ENCODE results near the gene RCN2.

RCN2 gene

DNA sequence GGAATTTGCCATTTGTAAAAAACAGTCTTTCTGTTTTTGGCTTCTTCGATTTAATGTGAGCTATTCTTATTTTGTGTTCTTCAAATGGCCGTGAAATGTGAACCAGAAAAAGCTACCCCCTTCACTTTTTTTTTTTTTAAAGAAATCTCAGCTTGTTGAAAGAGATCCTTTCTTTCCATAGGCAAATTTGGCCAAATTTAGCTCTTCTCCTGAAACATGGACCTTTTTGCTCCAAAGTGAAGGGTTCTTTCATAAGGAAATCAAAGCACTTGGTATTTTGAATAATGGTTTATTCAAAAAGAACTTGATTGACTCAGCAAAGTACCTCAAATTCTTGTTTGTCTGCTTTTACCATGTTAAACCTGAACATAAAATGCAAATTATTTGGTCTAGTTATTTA is 10.1 kb downstream of the RCN2 start:
- no peak for ATAC-seq (ENCODE audit: insufficient read depth, low read depth)
- no peaks in the 10 kb centered on the region for H3K79me2 ChIP-seq (ENCODE audit: insufficient read depth, low read length)
- 0 out of 2 replicates have a peak, but pooled peaks cover 2% of the 10 kb centered on the region for H4K20me1 ChIP-seq (ENCODE audit: insufficient read depth, low read length)
- H3K4me2 ChIP-seq (ENCODE audit: insufficient read depth, low read length), result no peak overlapping the region
- no peak overlapping the region for H3K4me3 ChIP-seq (ENCODE audit: low read depth in 1 of 2, low read length in 2 of 2)
- no peaks in the 10 kb centered on the region for H3K4me1 ChIP-seq (ENCODE audit: insufficient read depth, low read length)
- no peaks in the 10 kb centered on the region for H3K27me3 ChIP-seq (ENCODE audit: insufficient read depth, low read length, poor library complexity)
- no peak overlapping the region for H2AFZ ChIP-seq (ENCODE audit: low read depth, low read length)
- peaks cover 33% of the 10 kb centered on the region for H3K36me3 ChIP-seq (ENCODE audit: insufficient read depth, low read length)
- DNase-seq, result no peak
- no peak overlapping the region for H3K9ac ChIP-seq (ENCODE audit: low read depth, low read length)
- H3K27ac ChIP-seq (ENCODE audit: low read length), result no peak overlapping the region
- no peaks in the 10 kb centered on the region for H3K9me3 ChIP-seq (ENCODE audit: insufficient read depth, low read length, severe bottlenecking)
- TF ChIP-seq, protein P1, sequence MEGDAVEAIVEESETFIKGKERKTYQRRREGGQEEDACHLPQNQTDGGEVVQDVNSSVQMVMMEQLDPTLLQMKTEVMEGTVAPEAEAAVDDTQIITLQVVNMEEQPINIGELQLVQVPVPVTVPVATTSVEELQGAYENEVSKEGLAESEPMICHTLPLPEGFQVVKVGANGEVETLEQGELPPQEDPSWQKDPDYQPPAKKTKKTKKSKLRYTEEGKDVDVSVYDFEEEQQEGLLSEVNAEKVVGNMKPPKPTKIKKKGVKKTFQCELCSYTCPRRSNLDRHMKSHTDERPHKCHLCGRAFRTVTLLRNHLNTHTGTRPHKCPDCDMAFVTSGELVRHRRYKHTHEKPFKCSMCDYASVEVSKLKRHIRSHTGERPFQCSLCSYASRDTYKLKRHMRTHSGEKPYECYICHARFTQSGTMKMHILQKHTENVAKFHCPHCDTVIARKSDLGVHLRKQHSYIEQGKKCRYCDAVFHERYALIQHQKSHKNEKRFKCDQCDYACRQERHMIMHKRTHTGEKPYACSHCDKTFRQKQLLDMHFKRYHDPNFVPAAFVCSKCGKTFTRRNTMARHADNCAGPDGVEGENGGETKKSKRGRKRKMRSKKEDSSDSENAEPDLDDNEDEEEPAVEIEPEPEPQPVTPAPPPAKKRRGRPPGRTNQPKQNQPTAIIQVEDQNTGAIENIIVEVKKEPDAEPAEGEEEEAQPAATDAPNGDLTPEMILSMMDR (IDR thresholded peaks at IDR 0.05; ENCODE audit: borderline replicate concordance, extremely low read depth, low read length, poor library complexity, severe bottlenecking), result no peak
- no peak for TF ChIP-seq EZH2 (IDR thresholded peaks at IDR 0.05; ENCODE audit: borderline replicate concordance, low read depth, low read length, severe bottlenecking)

DNA sequence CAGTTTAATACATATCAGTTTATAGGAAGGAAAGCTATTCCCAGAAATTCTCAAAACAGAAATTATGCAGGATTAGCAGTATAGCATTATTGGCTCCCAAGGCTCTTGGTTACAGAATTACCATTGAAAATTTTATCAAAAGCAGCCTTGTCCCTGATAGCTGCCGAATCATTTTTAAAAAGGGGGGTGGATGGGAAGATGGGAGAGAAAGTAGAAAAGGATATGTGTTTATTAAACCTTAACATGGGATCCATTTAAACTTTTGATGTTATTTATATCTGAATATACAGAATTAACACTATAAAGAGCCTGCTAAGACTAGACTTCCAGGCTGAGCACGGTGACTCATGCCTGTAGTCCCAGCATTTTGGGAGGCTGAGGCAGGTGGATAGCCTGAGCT is 10.8 kb downstream of the RCN2 start:
- DNase-seq, result no peak
- H3K79me2 ChIP-seq (ENCODE audit: insufficient read depth, low read length), result no peaks in the 10 kb centered on the region
- H3K36me3 ChIP-seq (ENCODE audit: insufficient read depth, low read length), result peaks cover 35% of the 10 kb centered on the region
- no peaks in the 10 kb centered on the region for H3K4me1 ChIP-seq (ENCODE audit: insufficient read depth, low read length)
- H3K4me3 ChIP-seq (ENCODE audit: low read depth in 1 of 2, low read length in 2 of 2), result no peak overlapping the region
- 0 out of 2 replicates have a peak, but pooled peaks cover 2% of the 10 kb centered on the region for H4K20me1 ChIP-seq (ENCODE audit: insufficient read depth, low read length)
- no peak for ATAC-seq (ENCODE audit: insufficient read depth, low read depth)
- H3K9me3 ChIP-seq (ENCODE audit: insufficient read depth, low read length, severe bottlenecking), result no peaks in the 10 kb centered on the region
- TF ChIP-seq, protein P1 (IDR thresholded peaks at IDR 0.05; ENCODE audit: borderline replicate concordance, extremely low read depth, low read length, poor library complexity, severe bottlenecking), result no peak
- TF ChIP-seq EZH2 (IDR thresholded peaks at IDR 0.05; ENCODE audit: borderline replicate concordance, low read depth, low read length, severe bottlenecking), result no peak
- H3K9ac ChIP-seq (ENCODE audit: low read depth, low read length), result no peak overlapping the region
- no peak overlapping the region for H3K27ac ChIP-seq (ENCODE audit: low read length)
- H3K4me2 ChIP-seq (ENCODE audit: insufficient read depth, low read length), result no peak overlapping the region
- H3K27me3 ChIP-seq (ENCODE audit: insufficient read depth, low read length, poor library complexity), result no peaks in the 10 kb centered on the region
- H2AFZ ChIP-seq (ENCODE audit: low read depth, low read length), result no peak overlapping the region

DNA sequence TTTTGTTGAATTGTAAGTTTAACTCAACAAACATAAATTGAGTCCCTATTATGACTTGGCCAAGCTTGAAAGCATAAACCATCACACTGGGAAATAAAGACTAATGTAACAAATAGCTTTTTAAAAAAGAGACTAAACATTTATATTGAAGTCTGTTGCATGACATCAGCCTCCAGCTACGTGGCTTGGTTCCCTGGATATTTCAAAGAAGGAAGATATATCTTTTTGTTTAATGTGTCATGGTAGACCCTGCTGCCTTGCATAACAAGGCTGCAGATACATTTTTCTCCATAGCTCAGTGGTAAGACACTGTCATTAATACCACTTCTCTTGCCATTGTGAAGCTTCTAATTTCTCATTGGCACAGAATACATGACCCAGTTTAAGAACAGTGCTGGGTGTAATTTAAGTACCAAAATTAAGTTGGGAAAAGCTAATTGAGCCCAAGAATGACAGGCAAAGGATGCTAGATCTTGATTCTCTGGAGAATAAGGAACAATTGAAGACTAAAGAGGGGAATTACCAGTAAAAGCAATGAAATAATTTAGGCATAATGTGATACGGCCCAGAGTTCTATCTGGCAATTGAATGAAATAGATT is 14.0 kb downstream of the RCN2 start:
- DNase-seq (no peak), ATAC-seq (ENCODE audit: insufficient read depth, low read depth) (no peak)
- Histone ChIP-seq H3K36me3 (ENCODE audit: insufficient read depth, low read length) (peaks cover 42% of the 10 kb centered on the region), H3K9me3 (ENCODE audit: insufficient read depth, low read length, severe bottlenecking) (no peaks in the 10 kb centered on the region), H3K27me3 (ENCODE audit: insufficient read depth, low read length, poor library complexity) (no peaks in the 10 kb centered on the region), H3K27ac (ENCODE audit: low read length) (no peak overlapping the region), H3K4me2 (ENCODE audit: insufficient read depth, low read length) (no peak overlapping the region), H3K4me1 (ENCODE audit: insufficient read depth, low read length) (no peaks in the 10 kb centered on the region), H3K79me2 (ENCODE audit: insufficient read depth, low read length) (no peaks in the 10 kb centered on the region), H2AFZ (ENCODE audit: low read depth, low read length) (no peak overlapping the region), H3K4me3 (ENCODE audit: low read depth in 1 of 2, low read length in 2 of 2) (no peak overlapping the region), H4K20me1 (ENCODE audit: insufficient read depth, low read length) (0 out of 2 replicates have a peak, but pooled peaks cover 2% of the 10 kb centered on the region), H3K9ac (ENCODE audit: low read depth, low read length) (no peak overlapping the region)
- TF ChIP-seq, protein P1 (IDR thresholded peaks at IDR 0.05; ENCODE audit: borderline replicate concordance, extremely low read depth, low read length, poor library complexity, severe bottlenecking), result no peak
- no peak for TF ChIP-seq EZH2 (IDR thresholded peaks at IDR 0.05; ENCODE audit: borderline replicate concordance, low read depth, low read length, severe bottlenecking)
